T-cell (primary cell): ENCODE data around the gene CD3G. TPM values are rescaled to one million over a fixed set of nuclear protein-coding genes. Genes with fewer than 3 reads are reported as not detected.
A peak's percentile ranks its signal among the peaks of the same experiment; 100 is the strongest.

Experiments used
- ATAC-seq, 4 experiments: fragments of 200-7000 bp in 3 of 4; fragments of 150-1000 bp in 1 of 4; cut with Tn5 transposase; replicated peaks in 1 of 4; 1 replicate in 3 of 4; 2 replicates in 1 of 4; pipeline ENCODE4 v1.10.0; 2021; ENCODE audit warnings: moderate library complexity in 3 of 4, mild to moderate bottlenecking in 2 of 4, moderate number of reproducible peaks in 1 of 4
- CTCF ChIA-PET, 2 donors: fragments of 300-600 bp; sonication (Branson Sonifier 250); formaldehyde crosslinking; loops; one replicate each; lab custom pipeline; 2022; ENCODE audit warnings: antibody characterized with exemption in 2 of 2; lab: Charles Lee
- POLR2A ChIA-PET, 2 donors: fragments of 300-600 bp; sonication (Branson Sonifier 250); formaldehyde crosslinking; loops; one replicate each; lab custom pipeline; 2022; ENCODE audit warnings: antibody characterized with exemption in 2 of 2; lab: Charles Lee
- DNase-seq, 35 experiments: peaks; one replicate each; pipeline versions ENCODE4 v3.0.0 to v3.0.0-alpha.2; 2013 to 2023
- H3K27ac ChIP-seq: one replicate; pipeline ENCODE4 v1.5.1; 2013; ENCODE audit warnings: low read length
- H3K27me3 ChIP-seq, 2 experiments: replicated peaks in 1 of 2; 1 replicate in 1 of 2; 2 replicates in 1 of 2; pipeline versions ENCODE4 v1.6.1 to v1.7.0; 2013; ENCODE audit warnings: low read length in 1 of 2, mixed read lengths in 1 of 2; ENCODE audit not compliant: control insufficient read depth in 2 of 2, insufficient read depth in 2 of 2; ENCODE audit errors: extremely low read depth in 1 of 2
- H3K36me3 ChIP-seq, 2 donors: 1 replicate in 1 of 2; 2 replicates in 1 of 2; pipeline versions ENCODE4 v1.6.1 to v1.7.0; 2013; ENCODE audit warnings: low read length in 1 of 2; ENCODE audit not compliant: control insufficient read depth in 2 of 2, insufficient read depth in 1 of 2; ENCODE audit errors: extremely low read depth in 1 of 2
- H3K4me1 ChIP-seq, 2 experiments: 1 replicate in 1 of 2; 2 replicates in 1 of 2; pipeline versions ENCODE4 v1.6.1 to v1.7.0; 2013; ENCODE audit warnings: low read length in 2 of 2, mixed read lengths in 1 of 2; ENCODE audit not compliant: insufficient read depth in 2 of 2, control insufficient read depth in 1 of 2; ENCODE audit errors: extremely low read depth in 1 of 2
- H3K4me3 ChIP-seq, 2 donors: 1 replicate in 1 of 2; 2 replicates in 1 of 2; pipeline versions ENCODE4 v1.5.1 to v1.7.0; 2013; ENCODE audit warnings: mild to moderate bottlenecking in 2 of 2, low read length in 1 of 2, moderate library complexity in 1 of 2; ENCODE audit not compliant: control insufficient read depth in 1 of 2; ENCODE audit errors: extremely low read depth in 1 of 2
- H3K9me3 ChIP-seq: 2 replicates; pipeline ENCODE4 v1.7.0; 2013
- H3K27ac Mint-ChIP-seq, 2 donors: one replicate each; pipeline ENCODE4 v1.8.0; 2020 to 2021; ENCODE audit warnings: mild to moderate bottlenecking in 2 of 2, mixed read lengths in 2 of 2
- H3K27me3 Mint-ChIP-seq, 2 donors: one replicate each; pipeline ENCODE4 v1.8.0; 2021 to 2022; ENCODE audit warnings: mixed read lengths in 2 of 2
- H3K36me3 Mint-ChIP-seq: one replicate; pipeline ENCODE4 v1.8.0; 2021; ENCODE audit warnings: mixed read lengths
- H3K4me1 Mint-ChIP-seq, 3 donors: one replicate each; pipeline ENCODE4 v1.8.0; 2020 to 2022; ENCODE audit warnings: mixed read lengths in 3 of 3, mild to moderate bottlenecking in 1 of 3
- H3K4me3 Mint-ChIP-seq, 3 donors: one replicate each; pipeline ENCODE4 v1.8.0; 2020 to 2022; ENCODE audit warnings: mild to moderate bottlenecking in 3 of 3, mixed read lengths in 3 of 3, moderate library complexity in 3 of 3
- H3K9me3 Mint-ChIP-seq, 3 donors: one replicate each; pipeline ENCODE4 v1.8.0; 2020 to 2022; ENCODE audit warnings: mixed read lengths in 3 of 3
- WGBS: methylation state at CpG from one replicate; pipeline ENCODE4 v1.1.5; 2013; ENCODE audit warnings: missing lambda C conversion rate; ENCODE audit not compliant: insufficient coverage; 5-methylcytosine and 5-hydroxymethylcytosine counted together
- total RNA-seq, 35 experiments: library from RNA in 6 of 35; stranded (reverse) in 6 of 35; fragments of 120-200 nt in 1 of 35; gene quantifications; one replicate each; pipeline versions ENCODE4 v1.2.1 to v1.2.4 and lab custom pipeline; 2013 to 2026

CD3G gene
- total RNA-seq, 5 donors from 2014 or later (not counting 1 experiment from before 2014, with no cell fraction given): 170 to 215 (median 189) TPM

DNA sequence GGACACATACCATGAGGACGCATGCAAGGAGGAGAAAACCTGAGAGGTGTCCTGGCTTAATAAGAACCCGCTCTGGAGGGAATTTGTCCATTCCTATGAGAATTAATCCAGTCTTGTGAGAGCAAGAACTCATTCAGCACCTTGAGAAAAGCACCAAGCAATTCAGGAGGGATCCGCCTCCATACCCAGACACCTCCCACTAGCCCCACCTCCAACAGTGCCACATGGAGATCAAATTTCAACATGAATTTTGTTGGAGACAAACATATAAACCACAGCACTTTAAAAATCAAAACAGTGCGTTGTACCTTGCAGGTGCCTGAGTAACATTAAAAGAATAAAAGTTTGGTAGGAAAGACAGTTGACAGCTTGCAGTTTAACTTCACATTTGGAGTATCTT is 26.6 kb downstream of the CD3G start:
- 93% methylated on average over 2 of the region's 4 CpGs for WGBS

DNA sequence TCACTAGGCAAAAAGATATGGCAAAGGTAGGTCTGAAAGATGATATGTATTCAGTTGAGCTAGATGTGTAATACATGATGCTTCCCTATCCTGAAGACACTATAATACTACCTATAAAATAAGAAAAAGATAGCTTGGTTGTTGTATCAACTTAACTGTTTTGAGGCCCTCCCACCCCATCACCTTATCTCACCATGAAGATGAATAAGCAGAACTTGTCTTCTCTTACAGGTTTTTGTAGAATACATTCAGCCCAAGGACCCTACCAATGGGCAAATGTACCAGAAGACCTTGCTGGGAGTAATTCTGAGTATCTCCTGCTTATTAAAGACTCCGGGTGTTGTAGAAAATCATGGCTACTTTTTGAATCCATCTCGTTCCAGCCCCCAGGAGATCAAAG is 29.1 kb downstream of the CD3G start:
- Histone ChIP-seq H3K9me3 (no peaks in the 10 kb centered on the region), H3K36me3 (peaks cover 24 to 93% of the 10 kb centered on the region in 2 donors), H3K27me3 (no peaks in the 10 kb centered on the region), H3K4me1 (no peaks in the 10 kb centered on the region), H3K27ac (no peak overlapping the region), H3K4me3 (no peak overlapping the region)
- Mint-ChIP-seq H3K4me1 (peaks cover 0 to 3% (median 0%) of the 10 kb centered on the region in 3 donors), H3K27ac (no peak overlapping the region), H3K9me3 (no peaks in the 10 kb centered on the region), H3K4me3 (no peak overlapping the region), H3K36me3 (peaks cover 80% of the 10 kb centered on the region), H3K27me3 (no peaks in the 10 kb centered on the region)
- ATAC-seq (no peak), DNase-seq (no peak)
- CTCF ChIA-PET: interaction anchor here in 1 of 2 donors (0.7 kb wide), 1 partner anchor 604 kb away, joined by 4 read pairs; no protein-coding TSS in a partner anchor
- WGBS: 94% methylated on average over 2 of the region's 2 CpGs
- POLR2A ChIA-PET: interaction anchor here (0.5 to 1.8 kb wide), 6 partner anchors 9 to 586 kb away, joined by 3 to 8 read pairs (median 4); no protein-coding TSS in a partner anchor

More for the DNA sequence above, 26.6 kb downstream of the CD3G start:
- CTCF ChIA-PET: no interaction called here
- Mint-ChIP-seq H3K27ac (no peak overlapping the region), H3K36me3 (peaks cover 81% of the 10 kb centered on the region), H3K4me3 (no peak overlapping the region), H3K9me3 (no peaks in the 10 kb centered on the region), H3K27me3 (no peaks in the 10 kb centered on the region), H3K4me1 (peaks cover 0 to 3% (median 2%) of the 10 kb centered on the region in 3 donors)
- no peak overlapping the region for H3K4me3 ChIP-seq
- POLR2A ChIA-PET: interaction anchor here in 1 of 2 donors (0.6 kb wide), 2 partner anchors 8 to 9 kb away, joined by 3 read pairs; no protein-coding TSS in a partner anchor
- H3K27ac ChIP-seq: no peak overlapping the region
- H3K4me1 ChIP-seq: no peaks in the 10 kb centered on the region
- ATAC-seq (no peak), DNase-seq (no peak)
- no peaks in the 10 kb centered on the region for H3K27me3 ChIP-seq
- H3K36me3 ChIP-seq: peaks cover 23 to 94% of the 10 kb centered on the region in 2 donors
- H3K9me3 ChIP-seq: no peaks in the 10 kb centered on the region

DNA sequence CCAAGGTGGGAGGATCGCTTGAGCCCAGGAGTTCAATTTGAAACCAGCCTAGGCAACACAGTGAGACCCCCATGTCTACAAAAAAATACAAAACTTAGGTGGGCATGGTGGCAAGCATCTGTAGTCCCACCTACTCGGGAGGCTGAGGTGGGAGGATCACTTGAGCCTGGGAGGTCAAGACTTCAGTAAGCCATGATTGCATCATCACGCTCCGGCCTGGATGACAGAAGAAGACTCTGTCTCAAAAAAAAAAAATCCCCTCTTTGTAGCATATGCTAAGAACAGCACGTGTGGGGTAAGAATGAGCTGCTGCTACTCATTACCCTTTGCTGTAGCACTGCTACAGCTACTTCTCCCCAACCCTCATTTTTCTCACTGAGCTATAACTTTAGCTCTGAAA is 29.7 kb downstream of the CD3G start:
- peaks cover 20 to 93% of the 10 kb centered on the region in 2 donors for H3K36me3 ChIP-seq
- Mint-ChIP-seq H3K27ac (peak overlapping the region in 1 of 2 donors; percentile 34), H3K27me3 (no peaks in the 10 kb centered on the region), H3K36me3 (peaks cover 78% of the 10 kb centered on the region), H3K4me3 (no peak overlapping the region), H3K4me1 (no peaks in the 10 kb centered on the region), H3K9me3 (no peaks in the 10 kb centered on the region)
- no CpG with 5 or more reads among the region's 5 CpGs for whole genome bisulfite sequencing
- ChIA-PET CTCF (interaction anchor here in 1 of 2 donors (0.7 kb wide), 1 partner anchor 603 kb away, joined by 4 read pairs; no protein-coding TSS in a partner anchor), POLR2A (interaction anchor here (0.5 to 1.8 kb wide), 2 partner anchors 11 to 585 kb away, joined by 4 to 8 read pairs; no protein-coding TSS in a partner anchor)
- H3K4me3 ChIP-seq: no peak overlapping the region
- no peak overlapping the region for H3K27ac ChIP-seq
- DNase-seq (no peak), ATAC-seq (no peak)
- no peaks in the 10 kb centered on the region for H3K4me1 ChIP-seq
- no peaks in the 10 kb centered on the region for H3K27me3 ChIP-seq
- H3K9me3 ChIP-seq: no peaks in the 10 kb centered on the region

DNA sequence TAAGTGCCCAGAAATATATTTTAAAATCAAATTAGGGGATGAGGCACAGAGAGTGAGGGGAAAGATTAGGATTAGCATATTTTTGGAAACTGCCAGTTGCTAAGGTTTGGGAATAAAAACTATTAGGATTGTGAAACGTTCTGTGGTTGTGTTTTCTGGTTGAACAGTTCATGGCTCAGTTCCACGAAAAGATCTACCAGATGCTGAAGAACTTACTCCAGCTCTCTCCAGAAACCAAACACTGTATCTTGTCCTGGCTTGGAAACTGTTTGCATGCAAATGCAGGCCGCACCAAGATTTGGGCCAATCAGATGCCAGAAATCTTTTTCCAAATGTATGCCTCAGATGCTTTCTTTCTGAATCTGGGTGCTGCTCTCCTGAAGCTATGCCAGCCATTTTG is 30.6 kb downstream of the CD3G start:
- no peaks in the 10 kb centered on the region for H3K27me3 ChIP-seq
- ATAC-seq (no peak), DNase-seq (no peak)
- Mint-ChIP-seq H3K27ac (no peak overlapping the region), H3K36me3 (peaks cover 76% of the 10 kb centered on the region), H3K27me3 (no peaks in the 10 kb centered on the region), H3K9me3 (no peaks in the 10 kb centered on the region), H3K4me3 (no peak overlapping the region), H3K4me1 (no peaks in the 10 kb centered on the region)
- no peak overlapping the region for H3K4me3 ChIP-seq
- H3K9me3 ChIP-seq: no peaks in the 10 kb centered on the region
- peaks cover 19 to 93% of the 10 kb centered on the region in 2 donors for H3K36me3 ChIP-seq
- 100% methylated on average over 1 of the region's 3 CpGs for WGBS
- no peak overlapping the region for H3K27ac ChIP-seq
- ChIA-PET CTCF (no interaction called here), POLR2A (no interaction called here)
- H3K4me1 ChIP-seq: no peaks in the 10 kb centered on the region

DNA sequence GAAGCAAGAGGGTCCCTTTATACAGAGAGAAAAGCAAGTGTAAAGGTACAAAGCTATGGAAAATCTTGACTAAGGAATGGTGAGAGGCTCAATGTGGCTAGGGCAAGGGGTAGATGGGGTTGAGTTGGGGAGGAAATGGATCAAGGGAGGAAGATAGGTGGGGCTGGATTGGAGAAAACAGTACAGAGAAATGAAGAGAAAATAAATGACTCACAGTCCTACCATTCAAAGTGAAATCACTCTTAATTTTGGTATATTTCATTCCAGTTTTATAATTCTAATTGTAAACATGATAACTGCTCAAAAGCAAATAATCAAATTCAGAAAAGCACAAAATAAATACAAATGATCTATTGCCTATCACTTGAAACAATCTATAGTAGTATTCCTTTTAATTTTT is 31.8 kb downstream of the CD3G start:
- ATAC-seq: no peak
- H3K27me3 ChIP-seq: no peaks in the 10 kb centered on the region
- no peaks in the 10 kb centered on the region for H3K9me3 ChIP-seq
- peaks cover 13 to 94% of the 10 kb centered on the region in 2 donors for H3K36me3 ChIP-seq
- no peak overlapping the region for H3K4me3 ChIP-seq
- Mint-ChIP-seq H3K9me3 (no peaks in the 10 kb centered on the region), H3K36me3 (peaks cover 68% of the 10 kb centered on the region), H3K4me3 (no peak overlapping the region), H3K4me1 (no peaks in the 10 kb centered on the region), H3K27ac (peak overlapping the region; percentile 11 to 24), H3K27me3 (no peaks in the 10 kb centered on the region)
- ChIA-PET CTCF (interaction anchor here in 1 of 2 donors (0.7 kb wide), 1 partner anchor 11 kb away, joined by 3 read pairs; no protein-coding TSS in a partner anchor), POLR2A (interaction anchor here (0.6 kb wide), 2 partner anchors 156 to 314 kb away, joined by 3 read pairs; no protein-coding TSS in a partner anchor)
- H3K4me1 ChIP-seq: no peaks in the 10 kb centered on the region
- H3K27ac ChIP-seq: no peak overlapping the region
- no peak for DNase-seq

DNA sequence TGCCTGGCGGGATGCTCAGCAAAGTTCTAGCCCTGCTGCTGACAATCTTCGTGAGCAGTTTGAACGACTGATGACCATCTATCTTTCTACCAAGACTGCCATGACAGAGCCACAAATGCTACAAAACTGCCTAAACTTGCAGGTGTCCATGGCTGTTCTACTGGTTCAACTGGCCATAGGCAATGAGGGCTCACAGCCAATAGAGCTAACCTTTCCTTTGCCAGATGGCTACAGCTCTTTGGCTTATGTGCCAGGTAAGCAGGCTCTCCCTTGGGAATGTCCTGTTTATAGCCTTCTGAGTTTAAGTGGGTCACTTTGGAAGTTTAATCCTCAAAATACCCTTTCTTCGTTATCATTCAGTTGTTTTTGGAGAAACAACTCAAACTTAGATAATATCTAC is 35.4 kb downstream of the CD3G start:
- no peaks in the 10 kb centered on the region for H3K9me3 Mint-ChIP-seq
- ChIA-PET CTCF (interaction anchor here (0.6 to 1.4 kb wide), 2 partner anchors 18 to 98 kb away, joined by 3 read pairs; no protein-coding TSS in a partner anchor), POLR2A (interaction anchor here (0.5 to 0.9 kb wide), 5 partner anchors 18 to 206 kb away, joined by 3 to 17 read pairs (median 3); no protein-coding TSS in a partner anchor)
- peaks cover 55% of the 10 kb centered on the region for H3K36me3 Mint-ChIP-seq
- H3K9me3 ChIP-seq: no peaks in the 10 kb centered on the region
- no peaks in the 10 kb centered on the region for H3K4me1 Mint-ChIP-seq
- peaks cover 13 to 93% of the 10 kb centered on the region in 2 donors for H3K36me3 ChIP-seq
- DNase-seq: no peak
- no peak overlapping the region for H3K4me3 Mint-ChIP-seq
- H3K27ac Mint-ChIP-seq: no peak overlapping the region
- no peak overlapping the region for H3K27ac ChIP-seq
- no peaks in the 10 kb centered on the region for H3K27me3 ChIP-seq
- H3K4me3 ChIP-seq: no peak overlapping the region
- 94% methylated on average over 2 of the region's 4 CpGs for WGBS
- no peak for ATAC-seq
- H3K27me3 Mint-ChIP-seq: no peaks in the 10 kb centered on the region
- H3K4me1 ChIP-seq: no peaks in the 10 kb centered on the region
